Prostate gland (tissue), 2 donors: ENCODE measurements around the gene MAT2B.

Experiments
- POLR2AphosphoS5 ChIP-seq: sonication (generic); formaldehyde crosslinking; IDR thresholded peaks from one replicate; pipeline ENCODE4 v1.6.1; 2017; ENCODE audit warnings: antibody characterized with exemption
- TF ChIP-seq, protein P1 (sequence below), 4 experiments: fragments of 200-600 bp in 2 of 4; fragments of 450-650 bp in 2 of 4; sonication (generic) in 2 of 4; IDR thresholded peaks; 1 replicate in 3 of 4; 2 replicates in 1 of 4; pipeline ENCODE4 v1.5.1; 2016 to 2019; ENCODE audit warnings: antibody characterized with exemption in 4 of 4, mild to moderate bottlenecking in 2 of 4, moderate library complexity in 2 of 4

DNA sequence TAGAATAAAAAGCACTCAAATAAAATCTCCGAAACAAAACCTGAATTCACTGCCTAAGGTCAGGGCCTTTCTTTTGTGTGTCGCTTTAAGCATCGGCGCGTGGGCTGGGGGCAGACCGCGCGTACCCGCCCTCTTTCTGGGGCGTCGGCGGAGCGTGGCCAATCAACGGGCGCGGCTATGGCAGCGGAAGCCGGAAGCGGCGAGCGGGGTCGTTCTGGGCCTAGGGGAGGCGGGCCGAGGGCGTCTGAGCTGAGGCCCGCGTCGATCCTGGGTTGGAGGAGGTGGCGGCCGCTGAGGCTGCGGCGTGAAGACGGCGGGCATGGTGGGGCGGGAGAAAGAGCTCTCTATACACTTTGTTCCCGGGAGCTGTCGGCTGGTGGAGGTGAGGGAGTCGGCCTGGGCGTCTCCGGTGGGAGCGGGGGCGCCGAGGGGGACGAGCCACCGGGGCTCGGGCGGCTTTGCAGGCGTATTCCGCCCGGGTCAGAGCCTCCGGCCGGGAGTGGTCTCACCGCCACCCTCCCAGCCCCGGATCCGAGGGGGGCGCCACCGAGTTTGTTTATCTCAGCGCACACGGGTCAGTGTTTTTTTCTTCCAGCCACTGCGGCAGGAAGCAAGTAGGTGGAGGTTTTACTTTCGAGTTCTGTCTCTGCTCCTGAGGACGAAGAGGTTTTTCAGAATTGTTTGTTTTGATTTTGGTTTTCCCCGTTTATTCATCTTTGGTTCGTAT lies at the start of gene MAT2B:
- TF ChIP-seq, protein P1, sequence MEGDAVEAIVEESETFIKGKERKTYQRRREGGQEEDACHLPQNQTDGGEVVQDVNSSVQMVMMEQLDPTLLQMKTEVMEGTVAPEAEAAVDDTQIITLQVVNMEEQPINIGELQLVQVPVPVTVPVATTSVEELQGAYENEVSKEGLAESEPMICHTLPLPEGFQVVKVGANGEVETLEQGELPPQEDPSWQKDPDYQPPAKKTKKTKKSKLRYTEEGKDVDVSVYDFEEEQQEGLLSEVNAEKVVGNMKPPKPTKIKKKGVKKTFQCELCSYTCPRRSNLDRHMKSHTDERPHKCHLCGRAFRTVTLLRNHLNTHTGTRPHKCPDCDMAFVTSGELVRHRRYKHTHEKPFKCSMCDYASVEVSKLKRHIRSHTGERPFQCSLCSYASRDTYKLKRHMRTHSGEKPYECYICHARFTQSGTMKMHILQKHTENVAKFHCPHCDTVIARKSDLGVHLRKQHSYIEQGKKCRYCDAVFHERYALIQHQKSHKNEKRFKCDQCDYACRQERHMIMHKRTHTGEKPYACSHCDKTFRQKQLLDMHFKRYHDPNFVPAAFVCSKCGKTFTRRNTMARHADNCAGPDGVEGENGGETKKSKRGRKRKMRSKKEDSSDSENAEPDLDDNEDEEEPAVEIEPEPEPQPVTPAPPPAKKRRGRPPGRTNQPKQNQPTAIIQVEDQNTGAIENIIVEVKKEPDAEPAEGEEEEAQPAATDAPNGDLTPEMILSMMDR (IDR thresholded peaks at IDR 0.05) = peak; percentile 40 to 60 (median 45)
- peak; percentile 91 for TF ChIP-seq POLR2AphosphoS5
